OCI-LY3 (cell line): ENCODE measurements around the gene UNC13D.

Source experiments
- H2AFZ ChIP-seq: fragments of 200-600, 300-600 bp; shearing (Covaris generic); 2 replicates; pipeline ENCODE4 v1.6.0; 2014; ENCODE audit warnings: antibody characterized with exemption, low read depth, low read length
- H3K27ac ChIP-seq: fragments of 200-600, 300-600 bp; sonication (generic); 2 replicates; pipeline ENCODE4 v1.5.1; 2014; ENCODE audit warnings: mild to moderate bottlenecking, low read length, moderate library complexity, mixed read lengths
- H3K27me3 ChIP-seq: fragments of 200-600, 300-600 bp; sonication (generic); 2 replicates; pipeline ENCODE4 v1.6.1; 2014; ENCODE audit warnings: low read depth, low read length, mixed read lengths
- H3K36me3 ChIP-seq: fragments of 200-600, 300-600 bp; sonication (generic); replicated peaks from 2 replicates; pipeline ENCODE3; 2014; ENCODE audit warnings: low read depth, low read length, mixed read lengths
- H3K4me1 ChIP-seq: fragments of 300-600, 200-600 bp; sonication (generic); 2 replicates; pipeline ENCODE4 v1.6.1; 2014; ENCODE audit warnings: low read length, mixed read lengths
- H3K4me2 ChIP-seq: fragments of 200-600, 300-600 bp; sonication (generic); 2 replicates; pipeline ENCODE4 v1.6.1; 2014; ENCODE audit warnings: low read length, mixed read lengths
- H3K4me3 ChIP-seq: fragments of 300-600, 200-600 bp; sonication (generic); 2 replicates; pipeline ENCODE4 v1.5.1; 2014; ENCODE audit warnings: antibody characterized with exemption, mild to moderate bottlenecking, low read length, moderate library complexity
- H3K79me2 ChIP-seq: fragments of 300-600, 200-600 bp; shearing (Covaris generic); 2 replicates; pipeline ENCODE4 v1.6.1; 2014; ENCODE audit warnings: mild to moderate bottlenecking, low read length, mixed read lengths
- H3K9ac ChIP-seq: fragments of 300-600, 200-600 bp; shearing (Covaris generic); 2 replicates; pipeline ENCODE4 v1.6.0; 2014; ENCODE audit warnings: mild to moderate bottlenecking, low read length, moderate library complexity
- H3K9me3 ChIP-seq: fragments of 200-600, 300-600 bp; shearing (Covaris generic); 2 replicates; pipeline ENCODE4 v1.6.1; 2014; ENCODE audit warnings: low read length, mixed read lengths; ENCODE audit not compliant: insufficient read depth
- H4K20me1 ChIP-seq: fragments of 200-600, 300-600 bp; sonication (generic); 2 replicates; pipeline ENCODE4 v1.6.1; 2016; ENCODE audit warnings: low read length, mixed read lengths; ENCODE audit not compliant: insufficient read depth
- CTCF ChIP-seq: fragments of 200-600, 300-600 bp; sonication (generic); IDR thresholded peaks from 2 replicates; pipeline ENCODE4 v1.5.1; 2014; ENCODE audit warnings: antibody characterized with exemption, low read length, low read depth
- EZH2phosphoT487 ChIP-seq: fragments of 200-600 bp; shearing (Covaris generic); IDR thresholded peaks from 2 replicates; pipeline ENCODE4 v1.6.1; 2018; ENCODE audit warnings: antibody characterized with exemption, mixed run types, low read depth

The UNC13D gene

GRCh38 chr17:75840799-75841164, 3.4 kb downstream of the UNC13D start:
- H3K9ac ChIP-seq = no peak overlapping the region

GRCh38 chr17:75839942-75840798, 4.0 kb downstream of the UNC13D start:
- no peak for TF ChIP-seq EZH2phosphoT487
- Histone ChIP-seq H3K9ac (no peak overlapping the region), H3K4me2 (no peak overlapping the region), H3K27me3 (no peaks in the 10 kb centered on the region), H3K36me3 (no peaks in the 10 kb centered on the region), H3K4me3 (no peak overlapping the region), H3K79me2 (no peaks in the 10 kb centered on the region), H2AFZ (no peak overlapping the region), H3K9me3 (no peaks in the 10 kb centered on the region), H4K20me1 (no peaks in the 10 kb centered on the region), H3K4me1 (peaks cover 16% of the 10 kb centered on the region), H3K27ac (no peak overlapping the region)

More at GRCh38 chr17:75840799-75841164, 3.4 kb downstream of the UNC13D start:
- H3K27ac ChIP-seq = no peak overlapping the region
- no peak overlapping the region for H3K4me3 ChIP-seq
- H3K79me2 ChIP-seq = no peaks in the 10 kb centered on the region
- no peaks in the 10 kb centered on the region for H4K20me1 ChIP-seq
- no peak overlapping the region for H2AFZ ChIP-seq
- no peak for TF ChIP-seq CTCF
- no peak for TF ChIP-seq EZH2phosphoT487
- no peaks in the 10 kb centered on the region for H3K9me3 ChIP-seq
- H3K27me3 ChIP-seq = no peaks in the 10 kb centered on the region
- H3K4me2 ChIP-seq = no peak overlapping the region
- H3K4me1 ChIP-seq = peaks cover 20% of the 10 kb centered on the region
- H3K36me3 ChIP-seq = no peaks in the 10 kb centered on the region

- Histone ChIP-seq H3K9ac (no peak overlapping the region), H3K79me2 (no peaks in the 10 kb centered on the region), H3K27me3 (no peaks in the 10 kb centered on the region), H4K20me1 (no peaks in the 10 kb centered on the region), H3K36me3 (no peaks in the 10 kb centered on the region), H2AFZ (no peak overlapping the region), H3K9me3 (no peaks in the 10 kb centered on the region), H3K27ac (no peak overlapping the region), H3K4me3 (no peak overlapping the region), H3K4me2 (no peak overlapping the region), H3K4me1 (peaks cover 4% of the 10 kb centered on the region; the same call in 1 of the 2 replicates)
- TF ChIP-seq CTCF = no peak
- TF ChIP-seq EZH2phosphoT487 = no peak
Measured at GRCh38 chr17:75838410-75838809, 5.8 kb downstream of the UNC13D start.

GRCh38 chr17:75837899-75838298, 6.3 kb downstream of the UNC13D start:
- Histone ChIP-seq H3K36me3 (no peaks in the 10 kb centered on the region), H4K20me1 (no peaks in the 10 kb centered on the region), H2AFZ (no peak overlapping the region), H3K4me2 (no peak overlapping the region), H3K79me2 (no peaks in the 10 kb centered on the region), H3K27ac (no peak overlapping the region), H3K9me3 (no peaks in the 10 kb centered on the region), H3K4me1 (no peaks in the 10 kb centered on the region), H3K9ac (no peak overlapping the region), H3K4me3 (no peak overlapping the region), H3K27me3 (no peaks in the 10 kb centered on the region)
- TF ChIP-seq EZH2phosphoT487 = no peak
- no peak for TF ChIP-seq CTCF
